Fibroblast of peridontal ligament (primary cell): Measurements from ENCODE around the gene GGCT.

ENCODE experiments used
- DNase-seq: peaks from one replicate; pipeline ENCODE4 v3.0.0-alpha.2; 2010; ENCODE audit errors: extremely low read depth

Gene GGCT

DNA sequence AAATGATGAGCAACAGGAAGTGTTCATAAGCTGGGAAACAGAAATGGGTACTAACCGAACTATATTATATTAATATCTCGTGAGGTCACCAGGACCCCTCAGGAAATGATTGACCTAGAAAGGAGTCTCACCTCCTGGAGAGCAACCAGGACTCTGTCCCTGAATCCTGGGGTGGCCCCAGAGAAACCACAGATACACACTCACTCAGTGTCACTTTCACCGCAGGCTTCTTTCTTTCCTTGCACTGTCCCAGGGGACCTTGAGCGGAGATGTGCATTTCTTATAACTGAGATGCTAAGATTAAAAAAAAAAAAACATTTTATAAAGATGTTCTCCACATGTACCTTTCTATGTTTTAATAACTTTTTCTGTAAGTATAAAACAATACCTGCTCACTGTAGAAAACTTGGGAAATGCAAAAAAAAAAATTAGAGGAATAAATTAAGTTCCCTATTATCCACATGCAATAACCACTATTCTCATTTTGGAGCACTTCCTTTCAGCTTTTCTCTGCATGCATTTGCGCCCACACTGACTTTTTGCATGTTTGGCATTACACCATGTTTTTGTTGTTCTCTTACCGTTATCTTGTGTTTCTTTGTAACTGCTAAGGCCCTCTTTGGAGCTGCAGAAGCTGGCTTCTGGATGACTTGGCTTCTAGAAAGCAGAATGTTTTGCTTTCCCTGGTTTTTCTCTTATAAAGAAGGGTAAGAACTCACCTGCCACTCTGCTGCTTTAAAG, 41.1 kb downstream of the GGCT start:
- no peak for DNase-seq

- no peak for DNase-seq
These were observed 42.5 kb downstream of the GGCT start for GRCh38 chr7:30462179-30462578.

DNA sequence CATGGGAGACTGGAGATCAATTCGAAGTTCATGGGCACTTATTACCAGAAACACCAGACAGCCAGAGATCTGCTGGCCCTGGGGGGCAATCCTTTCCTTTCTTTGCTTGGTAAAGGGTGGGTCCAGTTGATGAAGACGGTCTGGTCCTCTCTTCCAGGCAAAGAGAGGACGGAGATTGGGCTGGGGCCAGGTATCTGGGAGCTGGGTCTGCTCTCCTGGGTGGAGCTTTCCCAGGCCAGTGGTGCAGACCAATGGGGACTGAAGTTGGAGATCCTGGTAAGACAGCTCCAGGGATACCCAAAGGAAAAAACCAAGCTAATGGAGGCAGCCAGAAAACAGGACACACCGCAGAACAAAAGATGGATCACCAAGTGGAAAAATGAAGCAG, 44.4 kb downstream of the GGCT start:
- DNase-seq, result no peak

DNA sequence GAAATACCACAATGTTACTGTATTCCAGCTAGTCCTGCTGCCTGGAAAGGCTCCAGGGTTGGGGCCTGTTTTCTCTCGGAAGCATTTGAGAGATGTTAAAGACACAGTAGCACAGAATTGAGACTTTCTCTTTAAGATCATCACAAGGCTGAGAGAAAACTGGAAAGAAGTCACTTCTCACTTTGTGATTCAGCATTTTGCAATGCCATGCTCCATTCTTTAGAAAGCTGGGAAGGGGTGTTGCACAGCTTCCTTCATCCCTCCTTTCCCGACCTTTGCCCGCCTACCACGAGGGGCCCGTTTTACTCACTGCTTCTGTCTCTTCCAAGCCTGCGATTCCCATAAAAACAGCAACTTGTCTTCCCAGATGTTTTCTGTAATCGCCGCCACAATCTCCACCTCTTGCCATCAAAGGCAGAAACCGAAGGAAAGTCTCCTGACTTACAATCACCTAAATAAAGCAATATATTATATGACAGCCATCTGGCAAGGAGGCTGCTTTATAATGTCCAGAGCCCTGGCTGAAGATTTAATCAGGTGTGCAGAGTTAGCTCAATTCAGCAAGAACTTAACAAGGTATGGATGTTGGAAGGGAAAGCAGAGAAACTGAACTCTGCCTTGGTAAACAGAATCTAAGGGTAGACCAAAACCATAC, 44.9 kb downstream of the GGCT start:
- peak; percentile 98 for DNase-seq

GRCh38 chr7:30458311-30458710, 46.3 kb downstream of the GGCT start:
- DNase-seq, result peak; percentile 64

DNA sequence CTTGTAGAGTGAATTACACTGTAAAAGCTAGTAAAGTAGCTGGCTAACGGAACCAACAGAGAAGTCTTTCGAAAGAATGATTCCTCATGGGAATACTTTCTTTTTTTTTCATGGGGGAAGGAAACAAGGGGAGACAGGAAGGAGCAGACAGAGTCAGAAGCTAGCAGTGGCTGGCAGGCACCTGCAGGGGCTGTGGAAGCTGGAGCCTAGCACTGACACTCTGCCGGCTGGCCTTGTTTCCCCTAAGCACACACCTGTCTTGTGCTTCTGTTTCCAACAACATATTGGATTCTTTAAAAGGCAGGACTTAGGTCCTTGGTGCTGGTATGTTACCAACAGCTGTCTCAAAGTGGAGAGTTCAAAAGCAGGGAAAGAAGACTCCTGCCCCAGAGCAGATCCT, 50.7 kb downstream of the GGCT start:
- DNase-seq, result peak; percentile 52

DNA sequence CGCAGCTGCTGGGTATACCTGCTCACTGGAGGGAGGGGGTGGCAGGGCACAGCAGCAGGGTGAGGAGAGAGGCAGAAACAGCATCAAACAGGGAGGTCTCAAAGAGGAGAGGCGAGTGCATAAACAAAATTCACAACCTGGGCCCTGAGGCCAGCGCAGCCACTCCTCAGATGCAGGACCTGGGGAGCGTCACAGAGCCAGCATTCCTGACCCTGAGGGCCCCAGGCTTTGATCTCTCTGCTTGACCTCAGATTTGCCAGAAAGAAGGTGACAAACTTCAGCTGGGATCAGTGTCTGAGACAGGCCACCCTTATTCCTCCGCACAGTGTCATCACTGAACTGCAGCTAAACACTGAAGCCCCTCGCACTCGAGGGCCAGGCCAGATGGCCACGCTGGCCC, 51.6 kb downstream of the GGCT start:
- no peak for DNase-seq

GRCh38 chr7:30452280-30452930, 52.2 kb downstream of the GGCT start:
- DNase-seq, result no peak

GRCh38 chr7:30451539-30452279, 52.9 kb downstream of the GGCT start:
- DNase-seq, result no peak

GRCh38 chr7:30450983-30451497, 53.6 kb downstream of the GGCT start:
- no peak for DNase-seq

GRCh38 chr7:30450240-30450982, 54.2 kb downstream of the GGCT start:
- no peak for DNase-seq

- no peak for DNase-seq
These were observed 56.0 kb downstream of the GGCT start for GRCh38 chr7:30448461-30449189.

- no peak for DNase-seq
These were observed 57.2 kb downstream of the GGCT start for GRCh38 chr7:30447466-30447865.
